NCI-H345 treated with DMSO at 0.1 percent for 48 hours (cell line): Measurements from ENCODE around the gene MYO1B.

Experiments
- DNase-seq: peaks from one replicate; lab custom pipeline; 2025; ENCODE audit not compliant: unreplicated experiment; lab: John Stamatoyannopoulos, UW

The MYO1B gene

DNA sequence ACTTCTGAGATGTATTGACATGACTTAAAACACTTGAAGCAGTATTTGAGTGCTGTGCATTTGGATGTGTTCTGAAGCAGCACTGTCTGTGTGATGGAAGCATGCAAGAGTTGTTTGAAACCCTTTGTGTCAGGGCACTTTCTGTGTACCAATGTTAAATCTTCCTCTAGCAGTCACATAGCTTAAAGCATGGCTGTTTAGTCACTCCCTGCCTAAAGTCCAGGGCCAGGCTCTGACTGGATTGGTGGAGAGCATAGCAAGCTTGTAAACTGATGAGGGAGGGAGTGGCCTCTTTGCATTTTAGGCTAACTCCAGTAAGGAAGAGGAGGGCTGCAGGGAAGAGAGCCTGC lies 73.5 kb downstream of the MYO1B start:
- DNase-seq: no peak

DNA sequence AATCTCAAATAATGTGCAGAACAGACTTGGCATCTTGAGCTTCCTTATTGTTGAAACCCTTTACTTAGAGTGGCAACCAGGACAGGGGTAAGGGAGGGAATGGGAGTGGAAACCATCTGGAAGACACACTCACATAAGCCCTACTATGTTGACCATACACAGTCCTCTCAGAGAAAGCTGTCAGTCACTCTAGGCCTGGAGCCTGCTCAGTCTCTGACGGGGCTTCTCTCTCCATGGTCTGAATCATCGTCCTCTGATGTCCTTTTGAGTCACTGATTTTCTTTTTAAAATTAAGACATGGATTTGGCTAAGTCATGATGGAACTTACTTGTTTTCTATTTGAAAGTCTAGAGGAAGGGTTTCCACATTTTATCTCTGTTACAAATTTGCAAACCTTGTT lies 74.0 kb downstream of the MYO1B start:
- DNase-seq: no peak

DNA sequence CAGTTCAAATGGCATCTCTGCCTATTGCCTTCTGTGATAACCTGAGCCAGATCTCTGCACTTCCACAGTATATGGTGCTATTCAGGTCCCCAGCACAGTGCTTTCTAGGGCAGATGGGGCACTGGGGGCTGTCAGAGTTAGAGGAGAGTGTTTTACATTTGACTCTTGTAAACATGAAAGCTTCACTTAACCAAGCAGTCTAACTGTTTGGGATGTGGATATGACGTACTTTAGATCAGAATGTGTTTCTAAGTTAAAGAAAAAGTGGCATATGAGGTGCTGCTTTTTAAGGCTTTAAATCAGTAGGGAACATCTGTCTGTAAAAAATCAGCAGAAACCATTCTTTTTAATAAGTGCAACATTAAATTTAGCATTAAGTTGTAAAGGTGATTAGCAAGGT lies 75.7 kb downstream of the MYO1B start:
- no peak for DNase-seq

DNA sequence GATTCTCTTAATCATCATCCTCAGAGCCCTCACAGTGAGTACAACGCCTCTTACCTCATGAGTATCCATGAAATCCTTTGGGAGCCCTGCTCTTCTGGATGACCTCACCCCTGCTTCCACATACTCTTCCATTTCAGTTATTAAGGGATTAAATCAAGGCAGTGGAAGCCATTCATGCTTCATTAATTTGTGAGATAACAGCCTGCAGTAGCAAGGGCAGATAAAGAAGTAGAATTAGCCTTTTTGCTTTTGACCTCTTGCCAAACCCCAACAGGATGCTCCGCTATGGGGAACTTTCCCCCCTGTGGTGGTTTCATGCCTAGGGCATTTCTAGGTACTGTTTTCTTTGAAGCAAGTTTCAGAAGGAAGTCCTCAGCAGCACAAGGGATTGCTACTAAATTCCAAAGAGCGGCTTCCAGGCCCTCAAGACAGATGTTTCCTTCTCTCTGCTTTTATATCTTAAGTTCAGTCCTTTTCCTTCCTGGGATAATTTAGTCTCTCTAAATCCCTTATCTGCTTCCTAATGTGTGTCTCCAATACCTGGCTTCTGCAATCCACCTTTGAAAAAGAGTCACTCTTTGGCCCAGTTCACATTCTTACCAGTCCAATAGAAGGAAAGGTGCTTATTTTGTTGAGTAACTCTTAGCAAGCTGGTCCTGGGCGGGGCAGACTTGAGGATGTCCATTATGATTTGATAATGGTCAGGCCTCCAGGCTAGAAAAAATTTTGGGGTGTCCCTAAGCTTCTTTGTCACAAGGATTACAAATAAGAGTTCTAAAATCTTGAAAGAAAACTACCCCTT lies 76.9 kb downstream of the MYO1B start:
- no peak for DNase-seq

DNA sequence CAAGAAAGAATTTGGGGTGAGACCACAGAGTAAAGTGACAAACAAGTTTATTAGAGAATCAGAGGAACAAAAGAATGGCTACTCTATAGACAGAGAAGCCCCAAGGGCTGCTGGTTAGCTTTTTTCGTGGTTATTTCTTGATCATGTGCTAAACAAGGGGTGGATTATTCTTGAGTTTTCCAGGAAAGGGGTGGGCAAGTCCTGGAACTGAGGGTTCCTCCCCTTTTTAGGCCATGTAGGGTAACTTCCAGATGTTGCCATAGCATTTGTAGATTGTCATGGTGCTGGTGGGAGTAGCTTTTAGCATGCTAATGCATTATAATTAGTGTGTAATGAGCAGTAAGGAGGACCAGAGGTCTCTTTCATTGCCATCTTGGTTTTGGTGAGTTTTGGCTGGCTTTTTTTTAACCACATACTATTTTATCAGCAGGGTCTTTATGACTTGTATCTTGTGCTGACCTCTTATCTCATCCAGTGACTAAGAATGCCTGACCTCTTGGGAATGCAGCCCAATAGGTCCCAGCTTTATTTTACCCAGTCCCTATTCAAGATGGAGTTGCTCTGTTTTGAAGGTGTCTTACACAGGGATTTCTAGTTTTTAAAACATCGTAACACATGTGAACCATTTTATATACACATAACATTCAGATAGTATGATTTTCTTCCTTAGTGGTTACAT lies 77.8 kb downstream of the MYO1B start:
- no peak for DNase-seq

DNA sequence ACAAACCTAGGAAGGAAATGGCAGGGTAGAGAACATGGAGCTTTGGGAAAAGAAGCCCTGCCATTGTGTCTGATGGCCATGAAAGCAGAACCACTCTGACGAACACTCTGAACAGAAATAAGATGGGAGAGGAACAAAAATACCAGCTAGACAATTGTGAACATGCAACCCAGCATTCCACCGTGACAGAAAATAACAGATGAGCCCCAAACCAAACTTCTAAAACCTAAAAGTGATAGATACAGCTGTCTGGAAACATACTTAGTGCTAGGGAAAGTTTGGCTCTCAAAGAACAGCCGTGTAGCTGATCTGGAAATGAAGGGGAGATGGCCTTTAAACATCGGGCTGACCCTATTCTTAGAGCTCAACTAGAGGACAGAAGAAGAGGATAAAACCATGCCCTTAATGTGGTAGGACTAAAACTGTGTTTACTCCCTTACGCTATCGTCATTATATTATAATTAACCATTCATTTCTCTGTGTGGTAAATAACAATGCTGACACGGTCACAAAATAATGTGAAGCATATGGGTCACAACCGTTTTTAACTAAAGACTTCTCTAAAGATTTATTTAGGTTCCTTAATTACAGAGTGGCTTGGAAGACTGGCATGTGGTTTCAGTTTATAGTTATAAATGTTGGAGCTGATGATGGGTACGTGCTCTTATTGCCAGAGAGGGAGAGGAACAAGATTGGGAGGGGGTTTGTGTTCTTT lies 80.6 kb downstream of the MYO1B start:
- no peak for DNase-seq

DNA sequence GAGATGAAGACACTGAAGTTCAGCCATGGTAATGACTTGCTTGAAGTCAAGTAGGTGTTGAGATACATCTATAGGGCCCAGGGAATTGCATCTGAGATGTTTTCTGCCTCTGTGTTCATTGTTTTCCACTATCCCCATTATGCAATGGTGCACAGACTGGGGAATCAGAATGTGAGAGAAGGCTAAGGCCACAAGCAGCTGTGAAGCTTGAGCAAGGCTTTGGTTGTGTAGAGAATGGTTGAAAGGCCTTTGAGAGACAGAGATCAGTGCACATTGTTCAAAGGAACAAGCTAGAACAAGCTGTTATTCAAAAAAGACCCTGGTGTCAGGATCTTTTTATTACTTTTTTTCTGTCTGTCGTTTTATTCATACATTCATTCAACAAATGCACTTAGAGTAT lies 82.3 kb downstream of the MYO1B start:
- DNase-seq: no peak

DNA sequence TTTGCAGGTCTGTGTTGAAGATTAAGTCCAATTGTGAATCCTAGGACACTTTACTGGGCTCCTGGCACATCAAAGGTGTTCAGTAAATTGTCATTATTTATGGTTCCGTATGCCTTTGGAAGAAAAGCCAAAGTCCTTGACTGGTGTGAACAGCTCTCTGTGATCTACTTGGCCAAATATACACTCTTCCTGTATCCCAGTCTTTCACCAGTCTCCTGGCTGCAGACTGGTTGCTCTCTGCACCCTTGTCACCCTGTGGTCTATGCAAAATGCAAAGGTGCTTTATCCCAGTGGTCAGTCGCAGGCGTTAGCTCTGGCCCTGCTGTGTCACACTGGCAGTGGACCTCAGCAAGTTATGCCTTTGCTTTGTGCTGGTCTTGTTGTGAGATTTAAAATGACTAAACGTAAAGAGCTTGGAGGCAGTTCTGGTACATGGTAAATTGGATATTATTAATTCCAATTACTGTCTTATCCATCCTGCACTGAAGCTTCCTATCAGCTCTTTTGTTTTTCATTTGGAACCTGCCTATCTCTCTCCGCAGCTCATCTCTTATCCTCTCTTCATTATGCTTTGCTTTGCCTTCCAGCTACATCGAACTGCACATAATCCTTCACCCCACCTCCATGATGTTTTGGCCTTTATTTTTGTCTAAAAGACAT lies 83.1 kb downstream of the MYO1B start:
- no peak for DNase-seq

DNA sequence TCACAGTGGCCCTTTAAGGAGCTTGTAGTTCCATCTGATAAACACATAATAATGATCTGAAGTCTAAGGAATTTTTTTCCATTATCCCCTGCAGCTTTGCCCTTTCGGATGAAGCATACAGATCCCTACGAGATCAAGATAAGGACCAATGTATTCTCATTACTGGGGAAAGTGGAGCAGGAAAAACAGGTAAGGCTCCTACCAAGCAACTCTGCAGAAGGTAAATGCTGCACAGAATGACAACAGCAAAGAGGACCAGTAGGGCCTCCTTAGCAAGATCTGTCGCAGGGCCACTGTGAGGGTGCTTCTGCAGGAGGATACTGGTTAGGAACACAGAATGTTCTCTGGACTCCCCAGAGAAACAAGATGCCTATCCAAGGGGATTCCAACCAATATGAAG lies 84.6 kb downstream of the MYO1B start:
- DNase-seq: no peak

DNA sequence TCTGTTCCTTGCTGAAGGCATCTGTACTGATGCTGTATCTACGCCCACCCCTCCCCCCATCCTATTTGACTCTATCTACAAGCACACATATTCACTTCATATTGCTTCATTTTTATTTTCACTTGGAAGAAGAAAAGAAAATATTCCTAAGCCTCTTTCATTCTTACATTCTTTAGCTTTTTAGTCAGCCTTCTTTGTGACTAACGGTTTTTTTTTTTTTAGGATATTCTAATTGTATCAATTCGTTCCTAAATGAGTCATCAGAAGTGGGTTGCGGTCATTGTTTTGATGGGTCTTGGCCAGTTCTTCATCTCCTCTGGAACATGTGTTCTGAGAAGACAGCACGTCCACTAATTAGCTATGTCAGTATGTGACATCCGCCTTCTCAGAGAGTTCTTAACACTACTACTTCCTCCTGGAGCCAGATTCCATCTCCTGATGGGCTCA lies 88.7 kb downstream of the MYO1B start:
- no peak for DNase-seq

DNA sequence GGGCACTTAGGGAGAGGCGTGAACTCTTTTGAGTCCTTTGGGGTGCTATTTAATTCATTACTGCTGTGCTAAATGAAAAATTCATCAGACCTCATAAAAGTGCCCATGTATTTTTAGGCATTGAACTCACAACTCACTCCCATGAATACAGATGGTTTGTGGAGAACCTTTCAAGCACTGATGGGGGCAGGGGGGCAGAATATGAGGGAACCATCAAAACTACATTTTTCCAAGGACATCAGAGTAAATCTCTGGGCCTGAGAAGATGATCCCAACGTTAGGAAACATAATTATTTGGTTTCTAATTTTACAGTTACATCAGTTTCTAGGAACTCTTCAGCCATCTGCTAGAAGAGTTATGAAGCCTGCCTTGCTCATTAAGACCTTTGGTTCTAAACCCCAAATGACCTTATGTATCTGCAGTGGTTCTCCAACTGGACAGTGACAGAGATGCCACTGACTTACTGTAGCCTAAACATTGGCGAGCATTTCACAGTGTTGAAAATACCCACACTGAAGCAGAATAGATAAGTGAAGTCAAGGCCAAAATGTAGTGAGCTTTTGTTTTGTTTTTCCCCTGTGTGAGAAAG lies 90.8 kb downstream of the MYO1B start:
- DNase-seq: no peak

DNA sequence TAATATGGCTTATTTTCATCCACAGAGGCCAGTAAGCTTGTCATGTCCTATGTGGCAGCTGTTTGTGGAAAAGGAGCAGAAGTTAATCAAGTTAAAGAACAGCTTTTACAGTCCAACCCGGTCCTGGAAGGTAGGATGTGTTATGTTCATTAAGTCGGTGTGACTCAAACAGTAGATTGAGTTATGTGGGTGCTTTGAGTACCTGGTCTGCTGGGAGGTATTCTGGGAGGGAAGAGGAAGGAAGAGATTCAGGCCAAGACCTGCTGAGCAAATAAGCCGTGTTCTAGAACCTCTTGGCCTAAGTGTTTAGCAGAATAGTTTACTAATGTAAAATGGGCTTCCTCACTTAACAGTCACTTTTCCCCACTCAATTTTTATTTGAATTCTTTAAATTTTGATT lies 96.2 kb downstream of the MYO1B start:
- no peak for DNase-seq

DNA sequence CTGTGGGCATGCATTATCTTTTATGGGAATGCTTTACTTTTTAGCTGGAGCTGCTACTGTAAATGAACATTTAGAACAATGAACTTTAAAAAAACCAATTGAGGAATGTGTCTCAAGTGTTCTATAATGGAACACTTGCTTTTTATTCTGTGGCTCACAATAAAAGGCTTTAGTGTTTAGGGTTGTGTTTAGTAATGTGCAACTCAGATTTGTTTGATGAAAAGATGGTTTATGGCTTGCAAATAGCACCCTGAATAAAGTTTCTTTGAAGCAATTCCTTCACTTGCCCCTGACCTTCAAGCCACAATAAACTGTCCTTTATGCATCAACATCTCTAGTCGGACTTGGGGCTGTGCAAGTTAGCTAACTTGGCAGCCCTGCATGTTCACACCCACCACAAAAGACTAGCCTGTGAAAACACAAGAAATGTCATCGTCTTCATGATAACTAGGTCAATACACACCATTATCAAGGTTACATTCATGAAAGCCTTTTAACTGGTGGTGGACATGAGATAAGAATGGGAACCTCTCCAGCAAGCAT lies 98.7 kb downstream of the MYO1B start:
- no peak for DNase-seq

DNA sequence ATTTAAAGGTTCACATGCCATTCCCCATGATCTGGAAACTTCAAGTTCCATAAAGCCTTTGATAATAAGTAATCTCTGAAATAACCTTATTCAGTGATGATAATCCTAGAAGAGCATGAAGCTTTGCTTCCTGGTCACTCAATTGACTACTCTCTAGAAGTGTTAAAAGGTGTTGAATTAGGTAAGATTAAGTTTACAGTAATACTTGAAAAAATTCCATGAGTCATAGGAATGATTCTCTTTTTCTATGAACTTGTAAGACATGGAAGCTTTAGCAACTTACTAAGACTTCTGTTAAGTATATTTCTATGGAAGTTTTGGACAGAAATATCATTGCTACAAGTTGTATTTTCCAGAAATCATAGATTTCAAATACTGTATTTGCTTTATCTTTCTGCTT lies 100.6 kb downstream of the MYO1B start:
- DNase-seq: no peak

DNA sequence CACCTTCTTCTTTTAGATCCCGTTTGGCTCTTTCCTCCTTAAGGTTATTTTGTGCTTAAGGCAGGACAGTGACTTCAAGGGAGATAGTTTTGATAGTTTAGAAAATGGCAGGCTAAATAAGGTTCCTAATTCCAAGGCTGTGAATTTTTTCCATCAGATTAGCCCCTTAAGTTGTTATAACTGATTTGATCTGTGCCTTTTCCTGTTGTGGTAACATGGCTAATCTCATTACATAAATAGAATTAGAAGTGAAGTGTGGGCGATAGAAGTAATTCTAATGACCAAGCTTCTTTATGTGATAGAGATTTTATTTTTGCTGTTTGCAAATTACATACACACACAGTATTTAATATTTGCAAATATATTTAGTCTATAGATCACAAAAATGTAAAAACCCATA lies 102.0 kb downstream of the MYO1B start:
- no peak for DNase-seq

DNA sequence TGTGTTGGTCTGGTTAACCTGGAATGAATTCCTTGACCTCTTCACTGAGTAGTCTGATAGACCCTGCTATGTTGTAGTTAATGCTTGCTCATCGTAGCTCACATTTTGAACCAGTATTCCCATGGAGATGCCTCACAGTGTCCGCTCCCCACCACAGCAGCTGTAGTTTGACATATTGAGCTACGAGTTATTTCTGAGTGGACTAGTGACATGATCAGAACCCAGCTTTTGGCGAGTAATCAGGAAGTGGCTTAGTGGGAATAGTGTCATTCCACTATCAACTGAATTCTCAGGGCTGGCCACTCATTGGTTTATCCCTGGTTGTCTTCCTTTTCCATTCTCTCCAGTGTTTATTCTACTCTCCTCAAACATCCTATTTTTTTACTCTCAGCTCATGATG lies 102.7 kb downstream of the MYO1B start:
- DNase-seq: no peak

DNA sequence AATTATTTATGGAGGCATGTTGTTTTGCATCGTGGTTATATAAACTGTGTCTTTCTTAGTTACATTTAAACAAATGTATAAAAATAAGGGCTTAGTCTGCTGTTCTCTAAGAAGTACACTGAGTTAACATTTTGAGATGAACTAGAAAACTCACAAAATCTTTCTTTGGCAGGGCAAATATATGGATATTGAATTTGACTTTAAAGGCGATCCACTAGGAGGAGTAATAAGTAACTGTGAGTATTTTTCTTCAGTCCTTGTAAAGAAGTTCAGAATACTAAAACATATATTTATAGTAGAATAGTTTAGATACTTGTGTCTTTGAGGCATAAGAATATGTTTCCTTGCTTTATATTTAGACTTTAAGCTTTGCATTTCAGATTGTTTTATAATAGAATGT lies 104.8 kb downstream of the MYO1B start:
- DNase-seq: no peak

DNA sequence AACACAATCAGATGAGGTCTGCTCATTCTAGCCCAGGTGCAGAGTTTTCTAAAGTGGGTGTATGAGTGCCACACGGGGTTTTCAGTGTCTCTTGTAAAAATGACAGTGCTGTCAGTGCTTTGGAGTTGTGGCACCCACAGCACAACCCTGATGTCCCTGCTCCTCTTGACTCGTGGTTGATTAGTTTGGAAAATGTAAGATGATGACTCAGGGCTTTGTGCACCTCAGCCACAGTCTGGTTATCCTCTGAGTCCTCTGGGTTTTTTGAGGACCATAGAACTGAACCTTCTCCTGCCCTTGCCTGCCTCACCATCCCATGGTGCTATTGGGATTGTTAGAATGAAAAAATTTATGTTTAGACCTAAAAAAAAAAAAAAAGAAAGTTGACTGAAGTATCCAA lies 105.6 kb downstream of the MYO1B start:
- no peak for DNase-seq

DNA sequence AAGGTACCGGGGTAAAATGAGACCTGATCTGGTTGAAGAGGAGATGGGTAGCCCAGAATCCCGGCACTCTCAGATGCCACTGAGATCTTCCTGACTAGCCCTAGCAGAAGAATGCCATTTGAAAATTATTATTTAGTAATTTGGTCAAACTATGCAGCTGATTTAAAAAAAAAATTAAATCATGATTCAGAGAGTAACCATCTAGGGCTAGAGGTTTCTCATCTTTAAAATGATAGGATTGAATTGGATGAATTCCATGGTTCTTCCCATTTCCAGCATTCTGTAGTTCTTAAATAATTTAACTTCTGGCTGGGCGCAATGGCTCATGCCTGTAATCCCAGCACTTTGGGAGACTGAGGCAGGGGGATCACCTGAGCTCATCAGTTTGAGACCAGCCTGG lies 106.1 kb downstream of the MYO1B start:
- no peak for DNase-seq

DNA sequence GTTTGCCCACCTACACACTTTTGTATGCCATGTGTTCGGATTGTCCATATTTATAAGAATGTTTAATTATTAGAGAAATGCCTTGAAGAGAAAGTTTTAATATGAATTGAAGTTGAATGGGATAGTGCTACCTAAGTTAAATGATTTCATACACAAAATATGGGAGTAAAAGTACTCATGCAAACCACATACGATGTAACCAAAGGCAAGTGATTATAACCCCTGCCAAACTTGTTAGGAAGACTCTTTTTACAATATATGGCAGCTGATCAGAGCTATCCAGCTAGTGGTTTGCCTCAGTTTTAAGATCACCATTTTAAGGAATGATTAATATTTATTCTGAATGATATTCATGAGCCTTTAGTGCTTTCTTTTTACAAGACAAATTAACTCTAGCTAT lies 106.7 kb downstream of the MYO1B start:
- no peak for DNase-seq

DNA sequence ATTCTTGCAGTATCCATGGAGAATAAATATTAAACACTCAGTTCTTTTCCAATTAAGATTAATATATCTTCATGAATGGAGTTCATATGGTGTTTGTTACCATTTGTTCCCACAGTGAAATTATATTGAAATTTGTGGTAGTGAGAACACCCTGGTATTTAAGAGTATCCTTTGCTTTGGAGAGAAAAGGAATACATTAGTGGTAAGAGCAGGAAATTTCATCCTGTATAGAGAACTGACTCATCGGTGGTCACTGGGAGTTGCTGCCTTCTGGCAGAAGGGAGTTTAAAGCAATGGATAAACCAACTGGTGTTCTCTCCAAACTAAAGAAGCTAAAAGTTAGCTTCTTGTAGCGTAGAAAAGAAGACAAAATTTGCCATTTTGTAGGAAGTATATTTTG lies 107.3 kb downstream of the MYO1B start:
- no peak for DNase-seq
